ENCODE measurements around the gene SMPD1. TPM values are rescaled to one million over a fixed set of nuclear protein-coding genes. Genes with fewer than 3 reads are reported as not detected.

Gene SMPD1
- total and polyA plus RNA-seq, 2 experiments from 2014 or later: 0.76 to 0.97 TPM

- Mint-ChIP-seq H3K9me3 (no peaks in the 10 kb centered on the region), H3K27ac (no peak overlapping the region), H3K27me3 (ENCODE audit: insufficient read depth, low read depth, poor library complexity) (peaks cover 11% of the 10 kb centered on the region), H3K4me3 (no peak overlapping the region; the same call in 2 of the 3 replicates), H3K36me3 (ENCODE audit: low read depth) (no peaks in the 10 kb centered on the region; the same call in 2 of the 3 replicates), H3K4me1 (peaks cover 16% of the 10 kb centered on the region)
- no peak overlapping the region for H2AFZ ChIP-seq
- ATAC-seq (no peak), DNase-seq (ENCODE audit: low spot score) (no peak)
- no peak overlapping the region for H3K27ac ChIP-seq (ENCODE audit: low read depth)
- H3K79me2 ChIP-seq (replicated peaks; ENCODE audit: insufficient read depth): no peaks in the 10 kb centered on the region
- no peaks in the 10 kb centered on the region for H3K9me2 ChIP-seq (ENCODE audit: insufficient read depth)
- no peaks in the 10 kb centered on the region for H4K20me1 ChIP-seq (replicated peaks; ENCODE audit: insufficient read depth)
- no peak overlapping the region for H3K4me3 ChIP-seq
- H3F3A ChIP-seq (replicated peaks; ENCODE audit: low read depth): no peaks in the 10 kb centered on the region
- no peaks in the 10 kb centered on the region for H3K36me3 ChIP-seq (ENCODE audit: insufficient read depth)
- no peaks in the 10 kb centered on the region for H3K27me3 ChIP-seq (ENCODE audit: insufficient read depth)
- H3K4me2 ChIP-seq: peak overlapping the region; percentile 65; the same call in 1 of the 2 replicates
- peaks cover 5% of the 10 kb centered on the region; the same call in 1 of the 2 replicates for H3K4me1 ChIP-seq (ENCODE audit: insufficient read depth)
- no peak for TF ChIP-seq EZH2 (IDR thresholded peaks at IDR 0.05; ENCODE audit: low read depth, unreplicated experiment)
- no peak for TF ChIP-seq POLR2AphosphoS5 (IDR thresholded peaks at IDR 0.05; ENCODE audit: low read depth)
These were observed 15.6 kb downstream of the SMPD1 start for GRCh38 chr11:6405846-6406245.

GRCh38 chr11:6406370-6406769, 16.1 kb downstream of the SMPD1 start:
- Histone ChIP-seq H3K79me2 (replicated peaks; ENCODE audit: insufficient read depth) (no peaks in the 10 kb centered on the region), H2AFZ (no peak overlapping the region), H3K36me3 (ENCODE audit: insufficient read depth) (no peaks in the 10 kb centered on the region), H3K9me2 (ENCODE audit: insufficient read depth) (no peaks in the 10 kb centered on the region), H3K4me1 (ENCODE audit: insufficient read depth) (peaks cover 5% of the 10 kb centered on the region; the same call in 1 of the 2 replicates), H3K4me2 (no peak overlapping the region), H3K27ac (ENCODE audit: low read depth) (no peak overlapping the region), H3K4me3 (no peak overlapping the region), H4K20me1 (replicated peaks; ENCODE audit: insufficient read depth) (no peaks in the 10 kb centered on the region), H3F3A (replicated peaks; ENCODE audit: low read depth) (no peaks in the 10 kb centered on the region), H3K27me3 (ENCODE audit: insufficient read depth) (no peaks in the 10 kb centered on the region)
- DNase-seq (ENCODE audit: low spot score) (no peak), ATAC-seq (no peak)
- Mint-ChIP-seq H3K4me3 (no peak overlapping the region; the same call in 2 of the 3 replicates), H3K9me3 (no peaks in the 10 kb centered on the region), H3K36me3 (ENCODE audit: low read depth) (no peaks in the 10 kb centered on the region; the same call in 2 of the 3 replicates), H3K27me3 (ENCODE audit: insufficient read depth, low read depth, poor library complexity) (peaks cover 11% of the 10 kb centered on the region), H3K4me1 (peaks cover 16% of the 10 kb centered on the region), H3K27ac (no peak overlapping the region)
- TF ChIP-seq POLR2AphosphoS5 (IDR thresholded peaks at IDR 0.05; ENCODE audit: low read depth) (no peak), STAT1 (IDR thresholded peaks at IDR 0.05; ENCODE audit: unreplicated experiment) (no peak), NANOG (IDR thresholded peaks at IDR 0.05; ENCODE audit: borderline replicate concordance) (no peak), CTCF (conservative IDR thresholded peaks at IDR 0.05; ENCODE audit: low read depth in 2 of 2) (no peak), JUNB (IDR thresholded peaks at IDR 0.05; ENCODE audit: unreplicated experiment) (no peak), ZNF114 (CRISPR knock-in tag; IDR thresholded peaks at IDR 0.05) (no peak), EZH2phosphoT487 (IDR thresholded peaks at IDR 0.05; ENCODE audit: unreplicated experiment) (no peak), REST (IDR thresholded peaks at IDR 0.05; ENCODE audit: unreplicated experiment) (no peak), EZH2 (IDR thresholded peaks at IDR 0.05; ENCODE audit: low read depth, unreplicated experiment) (no peak), CREB1 (CRISPR knock-in tag; IDR thresholded peaks at IDR 0.05; ENCODE audit: low read depth) (no peak), ETS1 (IDR thresholded peaks at IDR 0.05) (no peak), ZNF331 (CRISPR knock-in tag; IDR thresholded peaks at IDR 0.05; ENCODE audit: low read depth) (no peak)

Measured in GM23338 (cell line).